Kasumi-1 (cell line): ENCODE data around the gene MINPP1.
"Not testable (repeated sequence)": the region's sequence is repeated elsewhere in the genome, so short reads cannot be mapped to it uniquely, and the experiment has no call there.

Source experiments
- DNase-seq, 2 experiments: peaks; one replicate each; lab custom pipeline; 2025; lab: John Stamatoyannopoulos, UW

Gene MINPP1

DNA sequence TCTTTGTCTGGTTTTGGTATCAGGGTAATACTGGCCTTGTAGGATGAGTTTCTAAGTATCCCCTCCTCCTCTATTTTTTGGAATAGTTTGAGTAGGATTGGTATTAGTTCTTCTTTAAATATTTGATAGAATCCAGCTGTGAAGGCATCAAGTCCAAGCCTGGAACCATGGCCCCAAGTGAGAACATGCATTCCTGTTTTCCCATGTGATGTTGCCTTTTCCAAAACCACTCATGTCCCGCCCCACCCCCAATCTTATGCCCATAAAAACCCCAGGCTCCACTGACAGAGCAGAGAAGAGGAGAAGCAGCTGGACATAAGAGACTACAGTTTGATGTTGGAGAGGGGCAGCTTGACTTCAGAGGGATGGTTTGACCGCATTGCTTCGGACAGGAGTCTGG lies 71.2 kb downstream of the MINPP1 start:
- no peak for DNase-seq

DNA sequence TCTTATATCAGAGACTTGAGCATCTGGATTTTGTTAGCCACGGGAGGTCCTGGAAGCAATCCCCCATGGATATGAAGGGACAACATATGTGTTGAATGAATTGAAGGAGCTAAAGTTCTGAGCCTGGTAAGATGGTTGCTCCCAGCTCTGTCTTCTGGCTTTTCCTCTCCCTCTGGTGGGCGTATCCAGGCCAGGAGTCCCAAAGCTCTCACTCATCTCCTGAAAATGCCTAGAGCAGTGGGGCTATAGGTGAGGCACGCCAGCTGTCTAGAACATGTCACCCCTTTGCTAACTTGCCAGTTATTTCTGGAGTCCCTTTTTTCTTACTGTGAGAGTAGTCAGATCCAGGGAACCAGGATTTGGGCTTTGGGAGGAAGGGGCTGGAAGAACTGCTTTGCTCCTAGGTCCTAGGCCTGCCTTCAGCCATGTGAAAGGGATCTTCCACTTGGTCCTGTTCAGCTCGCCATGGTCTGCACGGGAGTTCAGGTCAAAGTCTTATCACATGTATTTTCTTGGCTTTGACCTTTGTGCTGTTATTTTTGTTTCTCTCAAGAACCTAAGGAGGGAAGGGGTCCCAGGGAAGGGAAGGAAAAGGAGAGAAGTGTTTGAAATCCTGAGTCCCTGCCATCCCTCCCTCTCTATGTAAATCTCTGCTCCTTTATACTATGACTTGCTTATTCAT lies 73.6 kb downstream of the MINPP1 start:
- no peak for DNase-seq

DNA sequence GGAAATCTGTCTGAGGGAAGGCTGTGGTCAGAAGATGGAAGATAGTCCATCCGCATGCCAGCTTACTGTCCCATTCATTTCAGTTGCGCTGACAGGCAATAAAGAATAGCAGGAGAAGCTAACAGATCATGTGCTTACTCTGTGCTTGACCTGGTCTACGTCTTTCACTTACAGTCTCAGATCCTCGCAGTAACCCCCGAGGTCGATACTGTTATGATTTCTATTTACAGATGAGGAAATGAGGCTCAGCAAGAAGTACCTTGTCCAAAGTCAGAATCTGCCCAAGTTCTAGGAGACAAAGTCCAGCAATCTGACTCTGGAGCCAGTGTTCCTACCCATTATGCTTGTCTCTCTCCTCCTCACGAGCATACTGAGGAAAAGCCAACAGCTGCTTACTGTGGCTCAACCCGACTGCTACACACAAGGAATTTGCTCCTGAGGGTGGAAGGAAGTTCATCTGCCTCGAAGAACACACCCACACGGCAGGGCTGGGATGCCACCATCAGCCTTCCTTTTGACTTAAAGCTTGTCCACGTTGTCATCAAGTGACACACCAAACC lies 74.2 kb downstream of the MINPP1 start:
- peak; percentile 26 to 38 for DNase-seq

DNA sequence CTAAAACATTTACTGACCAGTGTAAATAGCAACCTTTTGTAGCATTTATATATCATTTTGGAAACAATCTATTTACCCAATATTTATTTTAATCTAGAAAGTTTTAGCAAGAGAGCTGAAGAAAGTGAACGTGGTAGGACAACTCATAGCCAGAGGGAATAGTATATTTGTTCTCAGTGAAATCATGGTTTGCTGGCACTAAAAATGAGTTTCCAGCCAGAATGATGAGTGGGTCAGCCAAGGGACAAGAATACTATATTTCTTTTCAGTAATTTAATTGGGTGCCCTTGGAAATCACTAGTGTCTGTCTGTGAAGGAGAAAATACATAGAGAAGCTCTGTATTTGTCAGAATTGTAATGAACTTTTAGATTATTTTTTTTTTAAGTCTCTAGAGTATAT lies 74.9 kb downstream of the MINPP1 start:
- no peak for DNase-seq

DNA sequence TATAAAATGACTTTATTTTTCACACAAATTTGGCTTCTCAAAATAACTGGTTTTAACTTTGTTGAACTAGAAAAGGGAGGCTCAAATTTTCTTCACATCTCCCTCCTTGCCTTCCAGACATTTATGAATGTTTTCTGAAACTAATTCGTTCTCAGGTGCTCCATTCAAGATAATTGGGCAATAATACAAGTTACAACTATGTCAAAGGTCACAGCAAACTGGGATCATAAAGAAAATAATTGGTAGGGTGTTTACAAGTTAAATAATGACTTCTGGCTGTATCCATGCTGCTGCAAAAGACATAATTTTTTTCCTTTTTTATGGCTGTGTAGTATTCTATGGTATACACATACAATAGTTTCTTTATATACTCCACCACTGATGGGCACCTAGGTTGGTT lies 75.3 kb downstream of the MINPP1 start:
- DNase-seq: no peak

DNA sequence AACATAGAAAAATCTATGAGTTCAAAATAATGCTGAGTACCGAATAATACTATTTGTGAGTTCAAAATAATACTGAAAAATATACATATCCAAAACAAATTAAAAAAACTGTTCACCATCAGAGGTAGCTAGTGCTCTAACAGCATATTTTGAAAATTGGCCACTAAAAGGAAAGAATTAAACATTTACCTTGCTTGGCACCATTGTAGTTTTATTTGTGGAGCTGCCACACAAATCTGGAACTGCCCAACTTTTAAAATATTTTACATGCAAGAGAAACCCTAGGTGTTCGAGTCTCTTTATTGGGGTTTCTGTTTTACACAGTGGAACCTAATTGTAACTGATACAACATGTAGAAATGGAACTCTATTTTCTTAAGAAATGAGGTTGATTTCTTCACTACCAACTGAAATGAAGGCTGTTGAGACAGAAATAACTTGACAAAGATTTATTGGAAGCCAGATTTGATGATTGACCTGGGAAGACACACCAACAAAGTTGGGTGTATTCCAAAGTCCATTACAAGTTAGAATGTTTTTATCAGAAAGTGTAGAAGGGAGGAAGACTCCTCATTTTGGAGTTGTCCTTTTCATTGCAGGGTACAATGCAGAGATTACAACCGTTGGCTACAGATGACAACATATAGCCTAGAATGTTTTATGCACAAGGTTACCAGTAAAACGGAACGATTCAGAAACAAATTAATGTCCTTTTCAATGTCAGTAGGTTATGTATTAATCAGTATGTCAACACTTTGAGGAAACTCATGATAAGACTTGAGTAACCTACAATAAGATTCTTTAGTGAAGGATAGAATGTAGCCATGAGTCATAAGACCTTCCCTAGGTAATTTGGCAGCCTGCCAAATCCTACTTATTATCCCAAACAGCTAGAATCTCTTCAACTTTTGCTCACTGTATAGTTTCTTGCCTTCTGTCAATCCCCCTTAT lies 81.1 kb downstream of the MINPP1 start:
- no peak for DNase-seq

DNA sequence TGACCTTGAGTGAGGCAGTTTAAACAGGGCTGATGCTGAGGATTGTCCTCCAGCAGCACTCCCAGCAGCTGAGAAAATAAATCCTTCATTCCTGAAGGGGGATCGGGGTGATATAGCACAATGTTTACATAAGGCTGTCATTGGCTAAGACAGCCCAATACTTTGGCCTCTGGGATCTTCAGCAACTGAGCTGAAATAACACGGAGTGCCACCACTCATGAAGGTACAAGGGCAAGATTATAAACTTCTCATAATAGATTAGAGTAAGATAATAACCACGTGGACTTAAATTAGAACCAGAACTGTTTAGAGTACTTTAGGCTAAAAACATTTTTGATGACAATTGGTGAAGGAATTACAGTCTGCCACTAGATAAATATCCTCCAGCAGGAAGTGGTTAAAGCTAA lies 85.0 kb downstream of the MINPP1 start:
- DNase-seq: no peak

DNA sequence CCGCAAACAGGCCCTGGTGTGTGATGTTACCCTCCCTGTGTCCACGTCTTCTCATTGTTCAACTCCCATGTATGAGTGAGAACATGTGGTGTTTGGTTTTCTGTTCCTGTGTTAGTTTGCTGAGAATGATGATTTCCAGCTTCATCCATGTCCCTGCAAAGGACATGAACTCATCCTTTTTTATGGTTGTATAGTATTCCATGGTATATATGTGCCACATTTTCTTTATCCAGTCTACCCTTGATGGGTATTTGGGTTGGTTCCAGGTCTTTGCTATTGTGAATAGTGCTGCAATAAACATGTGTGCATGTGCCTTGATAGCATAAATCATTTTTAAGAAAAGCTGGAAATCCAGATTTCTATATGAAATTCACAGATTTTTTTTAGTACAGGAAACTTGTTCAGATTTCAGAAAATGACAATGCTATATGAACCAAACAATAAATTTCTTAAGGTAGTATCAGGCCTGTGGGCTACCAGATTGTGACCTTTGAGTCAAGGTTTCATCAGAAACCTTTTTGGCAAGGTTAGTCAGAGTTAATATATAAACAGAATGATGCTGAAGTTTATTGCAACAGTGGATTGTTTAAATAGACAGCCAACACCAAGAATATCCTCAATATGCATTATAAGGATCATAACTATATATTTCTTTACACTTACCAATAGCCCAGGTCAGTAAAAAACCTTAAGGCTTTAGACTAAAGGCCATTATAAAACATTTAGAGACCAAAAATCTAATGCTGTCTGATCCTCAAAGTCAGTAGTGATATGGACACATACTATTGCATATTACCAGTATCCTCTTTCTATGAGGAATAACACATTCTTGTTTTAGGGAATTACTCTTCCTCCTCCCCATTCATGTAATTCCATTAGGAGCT lies 86.3 kb downstream of the MINPP1 start:
- no peak for DNase-seq

DNA sequence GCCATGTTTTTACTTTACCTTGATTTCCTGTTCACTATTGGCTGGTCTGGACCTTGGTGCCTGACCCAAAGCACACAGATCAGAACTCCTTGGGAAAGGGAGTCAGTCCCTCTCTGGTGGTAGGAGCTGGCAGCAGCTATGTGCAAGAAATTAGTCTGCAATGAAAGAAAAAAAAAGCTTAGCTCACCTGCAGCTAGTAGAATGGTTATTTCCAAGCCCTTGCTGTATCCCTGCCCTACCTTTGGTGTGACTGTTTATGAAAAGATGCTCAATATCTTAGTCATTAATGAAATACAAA lies 86.8 kb downstream of the MINPP1 start:
- DNase-seq: no peak

DNA sequence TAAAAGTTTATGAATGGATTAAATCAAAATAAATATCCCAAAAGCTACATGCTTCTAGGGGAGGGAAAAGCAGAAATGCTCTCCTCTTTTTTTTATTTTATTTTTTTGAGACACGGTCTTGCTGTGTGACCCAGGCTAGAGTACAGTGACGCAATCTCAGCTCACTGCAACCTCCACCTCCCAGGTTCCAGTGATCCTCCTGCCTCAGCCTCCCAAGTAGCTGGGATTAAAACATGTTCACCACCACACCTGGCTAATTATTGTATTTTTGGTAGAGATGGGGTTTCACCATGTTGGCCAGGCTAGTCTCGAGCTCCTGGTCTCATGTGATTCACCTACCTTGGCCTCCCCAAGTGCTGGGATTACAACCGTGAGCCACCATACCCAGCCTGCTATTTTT lies 88.2 kb downstream of the MINPP1 start:
- DNase-seq: not testable (repeated sequence)

DNA sequence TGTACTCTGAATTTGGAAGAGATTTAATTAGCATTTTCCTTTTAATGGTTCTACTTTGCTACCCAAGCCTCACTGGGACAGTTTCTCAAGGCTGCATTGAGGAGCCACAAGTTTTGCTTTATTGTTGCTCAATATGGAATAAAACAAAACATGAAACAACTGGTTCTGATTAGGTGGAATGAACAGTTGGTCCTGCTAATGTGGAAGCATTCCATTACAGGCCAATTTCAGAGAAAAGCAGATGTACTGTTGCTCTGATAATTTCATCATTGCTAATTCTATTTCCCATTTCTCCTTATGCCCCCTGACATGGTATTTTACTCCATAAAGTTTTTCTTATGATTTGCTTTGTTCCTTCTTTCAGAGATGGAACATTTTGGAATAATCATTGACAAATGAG lies 89.0 kb downstream of the MINPP1 start:
- no peak for DNase-seq

DNA sequence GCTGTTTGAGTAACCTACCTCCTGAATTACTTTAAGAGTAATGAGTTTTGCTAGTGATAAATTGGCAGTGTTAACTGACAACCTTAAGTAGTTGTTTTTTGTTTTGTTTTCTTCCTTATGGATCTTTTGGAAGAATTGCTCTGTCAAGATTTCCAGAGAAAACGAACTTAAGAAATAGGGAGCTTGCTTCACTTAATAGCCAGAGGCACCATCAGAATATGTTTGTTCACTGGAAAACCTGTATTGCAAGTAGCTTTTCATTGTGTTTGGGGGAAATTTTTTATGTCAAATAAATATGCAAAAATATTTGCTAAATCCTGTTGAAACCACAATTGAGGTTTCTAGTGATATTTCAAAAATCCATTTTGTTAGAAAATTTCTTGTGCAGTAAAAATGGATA lies 89.5 kb downstream of the MINPP1 start:
- no peak for DNase-seq

DNA sequence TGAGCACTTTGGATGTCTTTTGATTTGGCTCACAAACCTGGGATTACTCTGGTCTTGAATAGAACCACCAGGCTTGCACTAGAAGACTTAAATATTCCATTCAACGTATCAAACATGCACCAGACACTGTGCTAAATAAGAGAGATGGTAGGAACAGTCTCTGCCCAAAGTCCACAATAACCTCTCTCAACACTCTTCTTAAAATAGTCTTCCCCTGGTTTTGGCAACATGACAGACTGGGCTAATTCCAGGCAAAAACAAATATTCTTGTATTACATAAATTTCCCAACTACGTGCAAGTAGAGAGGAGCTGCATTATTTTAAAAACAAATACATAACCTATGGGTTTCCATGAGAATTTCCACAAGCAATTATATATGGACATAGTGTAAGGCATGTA lies 90.2 kb downstream of the MINPP1 start:
- DNase-seq: no peak

DNA sequence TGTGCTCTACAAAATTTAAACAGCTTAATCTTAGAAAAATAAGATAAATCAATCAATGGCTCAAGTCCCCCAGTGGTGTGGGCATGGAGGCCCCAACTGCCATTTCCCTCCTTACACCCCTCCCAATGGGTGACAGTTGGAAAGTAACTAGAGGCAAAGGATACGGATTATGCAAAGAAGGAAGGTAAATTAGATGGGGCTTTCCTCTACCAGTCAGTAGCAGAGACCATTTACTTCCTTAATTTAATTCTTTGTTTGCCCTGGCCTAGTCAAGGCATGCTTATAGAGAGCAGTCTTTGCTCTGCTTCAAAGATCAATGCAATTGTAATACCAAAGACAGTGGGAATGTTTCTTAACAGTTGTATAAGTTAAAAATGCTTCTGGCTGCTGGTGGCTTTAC lies 91.7 kb downstream of the MINPP1 start:
- peak; percentile 53 to 63 for DNase-seq

DNA sequence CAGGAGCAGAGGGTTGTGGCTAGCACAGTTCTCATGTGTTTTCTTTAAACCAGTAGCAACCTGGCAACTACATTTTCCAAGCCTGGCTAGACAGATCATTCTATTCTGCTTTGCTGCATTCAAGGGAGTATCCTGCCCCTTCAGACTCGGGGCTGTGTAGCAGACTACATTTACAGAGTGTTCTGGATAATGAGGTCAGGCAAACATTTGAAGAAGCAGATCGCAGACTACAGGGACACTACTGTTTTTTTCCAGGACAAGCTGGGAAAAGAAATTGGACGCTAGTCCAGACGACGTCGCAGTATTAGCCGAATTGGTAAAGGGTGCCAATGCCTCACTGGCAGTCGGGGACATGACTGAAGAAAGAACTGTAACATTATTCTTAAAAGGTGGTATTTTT lies 94.0 kb downstream of the MINPP1 start:
- no peak for DNase-seq

DNA sequence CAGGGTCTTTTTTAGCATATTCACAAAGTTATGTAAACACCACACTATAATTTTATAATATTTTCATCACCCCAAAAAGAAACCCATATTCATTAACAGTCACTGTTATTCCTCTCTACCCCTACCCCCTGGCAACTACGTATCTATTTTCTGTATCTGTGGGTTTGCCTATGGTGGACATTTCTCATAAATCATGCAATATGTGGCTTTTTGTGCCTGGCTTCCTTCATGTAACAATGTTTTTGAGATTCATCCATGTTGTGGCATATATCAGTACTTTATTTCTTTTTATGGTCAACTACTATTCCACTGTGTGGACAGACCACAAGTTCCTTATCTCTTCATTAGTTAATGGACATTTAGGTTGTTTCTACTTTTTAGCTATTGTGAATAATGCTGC lies 95.9 kb downstream of the MINPP1 start:
- no peak for DNase-seq
